AG09319 (cell line): ENCODE results near the gene C6.

Experiments used
- DNase-seq: peaks from one replicate; pipeline ENCODE4 v3.0.0-alpha.2; 2010; ENCODE audit warnings: low read depth; ENCODE audit errors: extremely low read depth
- CTCF ChIP-seq: IDR thresholded peaks from 2 replicates; pipeline ENCODE4 v1.5.1; 2011; ENCODE audit warnings: low read depth, mild to moderate bottlenecking, inconsistent platforms, low read length, moderate library complexity

C6 gene

GRCh38 chr5:41200506-41200905, 12.8 kb downstream of the C6 start:
- TF ChIP-seq CTCF, result no peak
- DNase-seq, result no peak

GRCh38 chr5:41199660-41200059, 13.7 kb downstream of the C6 start:
- no peak for TF ChIP-seq CTCF

GRCh38 chr5:41196197-41196596, 17.1 kb downstream of the C6 start:
- no peak for DNase-seq
- TF ChIP-seq CTCF, result no peak

More at GRCh38 chr5:41199660-41200059, 13.7 kb downstream of the C6 start:
- no peak for DNase-seq

GRCh38 chr5:41195228-41195627, 18.1 kb downstream of the C6 start:
- DNase-seq, result no peak
- TF ChIP-seq CTCF, result no peak

GRCh38 chr5:41194339-41194738, 19.0 kb downstream of the C6 start:
- no peak for DNase-seq
- TF ChIP-seq CTCF, result no peak

- peak; percentile 53 for DNase-seq
- no peak for TF ChIP-seq CTCF
Measured at GRCh38 chr5:41193456-41194205, 19.7 kb downstream of the C6 start.

- TF ChIP-seq CTCF, result no peak
- DNase-seq, result no peak
Measured at GRCh38 chr5:41191249-41191648, 22.1 kb downstream of the C6 start.
